ENCODE results near the gene OTUD7B. TPM values are rescaled to one million over a fixed set of nuclear protein-coding genes. Genes with fewer than 3 reads are reported as not detected.
A peak's percentile ranks its signal among the peaks of the same experiment; 100 is the strongest.

Gene OTUD7B
- total RNA-seq, 2 donors from 2014 or later: 5.9 to 10.5 TPM

- Mint-ChIP-seq H3K4me1 (peaks cover 23% of the 10 kb centered on the region), H3K27me3 (peaks cover 8% of the 10 kb centered on the region), H3K27ac (no peak overlapping the region), H3K4me3 (no peak overlapping the region), H3K36me3 (ENCODE audit: low read depth) (peaks cover 6% of the 10 kb centered on the region)
- no peaks in the 10 kb centered on the region for H3K9me3 ChIP-seq (ENCODE audit: control insufficient read depth, low read length, poor library complexity, severe bottlenecking)
- ATAC-seq (no peak), DNase-seq (no peak)
Measured at GRCh38 chr1:149934356-149934755, 76.2 kb downstream of the OTUD7B start.

GRCh38 chr1:149933208-149933607 lies 77.3 kb downstream of the OTUD7B start:
- H3K27ac Mint-ChIP-seq: no peak overlapping the region
- H3K4me3 Mint-ChIP-seq: no peak overlapping the region
- peaks cover 6% of the 10 kb centered on the region for H3K36me3 Mint-ChIP-seq (ENCODE audit: low read depth)
- DNase-seq (no peak), ATAC-seq (no peak)
- peaks cover 8% of the 10 kb centered on the region for H3K27me3 Mint-ChIP-seq
- H3K9me3 ChIP-seq (ENCODE audit: control insufficient read depth, low read length, poor library complexity, severe bottlenecking): no peaks in the 10 kb centered on the region
- H3K4me1 Mint-ChIP-seq: peaks cover 21% of the 10 kb centered on the region

- ATAC-seq: no peak
- Mint-ChIP-seq H3K4me1 (peaks cover 24% of the 10 kb centered on the region), H3K36me3 (ENCODE audit: low read depth) (peaks cover 6% of the 10 kb centered on the region), H3K27me3 (peaks cover 8% of the 10 kb centered on the region), H3K4me3 (no peak overlapping the region), H3K27ac (no peak overlapping the region)
- H3K9me3 ChIP-seq (ENCODE audit: control insufficient read depth, low read length, poor library complexity, severe bottlenecking): no peaks in the 10 kb centered on the region
- no peak for DNase-seq
Measured at GRCh38 chr1:149932474-149932873, 78.1 kb downstream of the OTUD7B start.

- Mint-ChIP-seq H3K27ac (peak overlapping the region; percentile 84), H3K4me1 (peaks cover 23% of the 10 kb centered on the region), H3K36me3 (ENCODE audit: low read depth) (peaks cover 6% of the 10 kb centered on the region), H3K4me3 (no peak overlapping the region), H3K27me3 (peaks cover 8% of the 10 kb centered on the region)
- ATAC-seq: no peak
- no peak for DNase-seq
- H3K9me3 ChIP-seq (ENCODE audit: control insufficient read depth, low read length, poor library complexity, severe bottlenecking): no peaks in the 10 kb centered on the region
Measured at GRCh38 chr1:149931212-149931790, 79.2 kb downstream of the OTUD7B start.

- Mint-ChIP-seq H3K4me1 (peaks cover 34% of the 10 kb centered on the region), H3K27me3 (peaks cover 8% of the 10 kb centered on the region), H3K27ac (no peak overlapping the region), H3K36me3 (ENCODE audit: low read depth) (peaks cover 12% of the 10 kb centered on the region), H3K4me3 (no peak overlapping the region)
- no peaks in the 10 kb centered on the region for H3K9me3 ChIP-seq (ENCODE audit: control insufficient read depth, low read length, poor library complexity, severe bottlenecking)
- DNase-seq (no peak), ATAC-seq (no peak)
Measured at GRCh38 chr1:149929856-149930255, 80.7 kb downstream of the OTUD7B start.

GRCh38 chr1:149928401-149928724 lies 82.2 kb downstream of the OTUD7B start:
- H3K4me1 Mint-ChIP-seq: peaks cover 46% of the 10 kb centered on the region
- no peaks in the 10 kb centered on the region for H3K9me3 ChIP-seq (ENCODE audit: control insufficient read depth, low read length, poor library complexity, severe bottlenecking)
- peaks cover 8% of the 10 kb centered on the region for H3K27me3 Mint-ChIP-seq
- no peak for DNase-seq
- peak overlapping the region; percentile 97 for H3K4me3 Mint-ChIP-seq
- H3K27ac Mint-ChIP-seq: peak overlapping the region; percentile 96
- peaks cover 25% of the 10 kb centered on the region for H3K36me3 Mint-ChIP-seq (ENCODE audit: low read depth)
- ATAC-seq: no peak

GRCh38 chr1:149927563-149928400 lies 82.7 kb downstream of the OTUD7B start, which contains the start of gene SF3B4:
SF3B4 (minus strand) TSS chr1:149927803; CDS start chr1:149927759, 44 bp downstream.
- Mint-ChIP-seq H3K27ac (peak within 1 kb of the TSS; percentile 96), H3K4me1 (peaks cover 46% of the 10 kb centered on the region), H3K36me3 (ENCODE audit: low read depth) (peaks cover 30% of the 10 kb centered on the region), H3K4me3 (peak within 1 kb of the TSS; percentile 97), H3K27me3 (peaks cover 8% of the 10 kb centered on the region)
- H3K9me3 ChIP-seq (ENCODE audit: control insufficient read depth, low read length, poor library complexity, severe bottlenecking): no peaks in the 10 kb centered on the region
- DNase-seq: peak; percentile 88 to 93 (median 91)
- peak; percentile 94 for ATAC-seq

- H3K27me3 Mint-ChIP-seq: peaks cover 7% of the 10 kb centered on the region
- H3K27ac Mint-ChIP-seq: peak overlapping the region; percentile 96
- peak overlapping the region; percentile 97 for H3K4me3 Mint-ChIP-seq
- no peaks in the 10 kb centered on the region for H3K9me3 ChIP-seq (ENCODE audit: control insufficient read depth, low read length, poor library complexity, severe bottlenecking)
- ATAC-seq (no peak), DNase-seq (no peak)
- peaks cover 30% of the 10 kb centered on the region for H3K36me3 Mint-ChIP-seq (ENCODE audit: low read depth)
- H3K4me1 Mint-ChIP-seq: peaks cover 46% of the 10 kb centered on the region
Measured at GRCh38 chr1:149927056-149927562, 83.4 kb downstream of the OTUD7B start.

- peak overlapping the region; percentile 85 for H3K27ac Mint-ChIP-seq
Measured at GRCh38 chr1:149926296-149926695, 84.2 kb downstream of the OTUD7B start.

GRCh38 chr1:149925751-149926150 lies 84.8 kb downstream of the OTUD7B start:
- Mint-ChIP-seq H3K27ac (peak overlapping the region; percentile 85), H3K36me3 (ENCODE audit: low read depth) (peaks cover 26% of the 10 kb centered on the region)
- no peak for ATAC-seq

More at GRCh38 chr1:149926296-149926695, 84.2 kb downstream of the OTUD7B start:
- DNase-seq (no peak), ATAC-seq (no peak)
- Mint-ChIP-seq H3K36me3 (ENCODE audit: low read depth) (peaks cover 28% of the 10 kb centered on the region), H3K27me3 (no peaks in the 10 kb centered on the region), H3K4me3 (peak overlapping the region; percentile 97), H3K4me1 (peaks cover 42% of the 10 kb centered on the region)
- no peaks in the 10 kb centered on the region for H3K9me3 ChIP-seq (ENCODE audit: control insufficient read depth, low read length, poor library complexity, severe bottlenecking)

GRCh38 chr1:149925345-149925744 lies 85.2 kb downstream of the OTUD7B start:
- Mint-ChIP-seq H3K4me3 (peak overlapping the region; percentile 81), H3K4me1 (peaks cover 36% of the 10 kb centered on the region), H3K36me3 (ENCODE audit: low read depth) (peaks cover 24% of the 10 kb centered on the region), H3K27ac (peak overlapping the region; percentile 85), H3K27me3 (no peaks in the 10 kb centered on the region)
- DNase-seq: no peak
- H3K9me3 ChIP-seq (ENCODE audit: control insufficient read depth, low read length, poor library complexity, severe bottlenecking): no peaks in the 10 kb centered on the region
- no peak for ATAC-seq

More at GRCh38 chr1:149925751-149926150, 84.8 kb downstream of the OTUD7B start:
- Mint-ChIP-seq H3K4me1 (peaks cover 39% of the 10 kb centered on the region), H3K4me3 (peak overlapping the region; percentile 97), H3K27me3 (no peaks in the 10 kb centered on the region)
- no peak for DNase-seq
- no peaks in the 10 kb centered on the region for H3K9me3 ChIP-seq (ENCODE audit: control insufficient read depth, low read length, poor library complexity, severe bottlenecking)

- no peak overlapping the region for H3K27ac Mint-ChIP-seq
- H3K4me1 Mint-ChIP-seq: peaks cover 36% of the 10 kb centered on the region
- no peak for ATAC-seq
Measured at GRCh38 chr1:149923626-149924025, 86.9 kb downstream of the OTUD7B start.

GRCh38 chr1:149917571-149918144 lies 92.9 kb downstream of the OTUD7B start, which contains the start of gene SV2A:
SV2A (minus strand) TSS chr1:149917844; CDS start chr1:149913840, 4,004 bp downstream.
- no peaks in the 10 kb centered on the region for H3K36me3 Mint-ChIP-seq (ENCODE audit: low read depth)
- H3K27me3 Mint-ChIP-seq: no peaks in the 10 kb centered on the region
- H3K27ac Mint-ChIP-seq: peak within 1 kb of the TSS; percentile 84
- peak in 2 of 3 donors; percentile 33 to 47 for DNase-seq
- ATAC-seq: peak; percentile 72
- H3K4me3 Mint-ChIP-seq: peak within 1 kb of the TSS; percentile 90
- H3K9me3 ChIP-seq (ENCODE audit: control insufficient read depth, low read length, poor library complexity, severe bottlenecking): no peaks in the 10 kb centered on the region
- peaks cover 17% of the 10 kb centered on the region for H3K4me1 Mint-ChIP-seq

More at GRCh38 chr1:149923626-149924025, 86.9 kb downstream of the OTUD7B start:
- no peaks in the 10 kb centered on the region for H3K9me3 ChIP-seq (ENCODE audit: control insufficient read depth, low read length, poor library complexity, severe bottlenecking)
- DNase-seq: no peak
- Mint-ChIP-seq H3K27me3 (no peaks in the 10 kb centered on the region), H3K36me3 (ENCODE audit: low read depth) (peaks cover 24% of the 10 kb centered on the region), H3K4me3 (peak overlapping the region; percentile 68)
